CD1c-positive myeloid dendritic cell (primary cell): ENCODE data around the gene RCAN2.
A peak's percentile ranks its signal among the peaks of the same experiment; 100 is the strongest.

ENCODE experiments used
- DNase-seq: peaks from one replicate; pipeline ENCODE4 v3.0.0-alpha.2; 2016; ENCODE audit errors: extremely low spot score

RCAN2 gene

DNA sequence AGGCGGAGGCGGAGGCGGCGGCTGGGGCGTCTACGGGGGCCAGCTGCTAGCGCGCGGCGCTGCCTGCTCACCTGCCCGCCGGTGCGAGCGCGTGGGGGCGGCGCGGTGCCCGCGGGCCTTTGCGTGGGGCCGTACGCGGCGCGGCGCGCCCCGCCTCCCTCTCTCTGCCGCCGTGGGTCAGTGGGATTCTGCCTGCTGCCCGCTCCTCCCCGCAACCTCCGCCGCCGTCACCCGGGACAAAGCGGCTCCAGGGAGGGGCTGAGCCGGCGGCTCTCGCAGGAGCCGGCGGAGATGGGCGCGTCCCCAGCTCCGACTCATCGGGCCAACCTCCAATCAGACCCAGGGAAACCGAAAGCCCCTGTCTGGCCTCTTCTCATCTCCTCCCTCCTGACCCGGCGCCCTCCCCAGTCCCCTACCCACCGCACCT, at the start of gene RCAN2:
TSS of gene RCAN2 (minus strand) at position 249 of the 427 bp plus-strand sequence.
- DNase-seq = peak; percentile 23

DNA sequence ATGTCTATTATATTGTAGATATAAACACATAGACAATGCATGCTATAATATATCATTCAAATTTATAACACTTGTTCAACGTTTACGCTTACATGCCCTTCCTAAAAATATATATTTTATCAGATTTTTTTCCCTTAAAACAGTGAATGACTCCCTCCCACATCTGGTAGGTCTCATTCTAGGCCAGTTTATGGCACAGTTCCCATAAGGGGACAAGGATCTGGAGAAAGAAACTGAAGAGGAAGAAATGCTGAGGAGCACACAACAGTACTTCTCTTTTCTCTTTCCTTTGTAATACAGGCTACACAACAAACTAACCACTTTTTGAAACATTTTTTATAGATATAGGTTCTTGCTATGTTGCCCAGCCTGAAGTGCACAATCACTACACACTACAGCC, 48.6 kb upstream of the RCAN2 start:
- no peak for DNase-seq

GRCh38 chr6:46538800-46539480, 47.7 kb upstream of the RCAN2 start:
- DNase-seq = no peak

GRCh38 chr6:46530896-46531295, 39.6 kb upstream of the RCAN2 start:
- peak; percentile 11 for DNase-seq

DNA sequence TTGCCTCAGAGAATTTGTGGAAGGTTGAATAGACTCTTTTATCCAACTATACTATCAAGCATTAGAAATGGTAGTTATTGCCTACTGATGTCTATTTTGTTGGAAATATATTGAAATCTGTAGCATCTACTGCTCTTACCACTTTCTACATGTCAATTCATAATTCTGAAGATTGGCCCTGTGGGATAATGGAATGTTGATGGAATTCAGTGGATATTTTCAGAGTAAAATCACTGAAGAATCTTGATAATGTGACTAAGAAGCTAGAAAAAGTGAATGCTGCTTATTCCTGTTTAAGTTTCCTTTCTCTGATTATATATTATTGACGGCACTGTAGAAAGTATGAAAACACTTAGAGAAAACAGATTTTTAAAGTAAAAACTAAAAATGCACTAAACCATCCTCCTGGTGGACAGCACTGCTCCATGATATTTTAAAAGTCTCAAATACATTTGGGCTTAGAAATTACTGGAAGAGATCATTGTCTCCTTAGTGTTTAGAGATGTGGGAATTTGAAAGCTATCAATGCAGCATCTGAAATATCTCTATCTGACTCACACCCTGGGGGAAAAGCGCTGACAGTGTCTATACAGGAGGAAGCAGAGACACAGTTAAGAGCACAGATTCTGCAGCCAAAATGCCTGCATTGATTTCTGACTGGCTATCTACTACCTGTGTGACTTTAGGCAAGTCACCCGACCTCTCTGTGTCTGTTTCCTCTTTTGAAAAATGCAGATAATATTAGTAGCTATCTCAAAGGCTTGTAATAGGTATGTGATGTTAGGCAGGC, 37.9 kb upstream of the RCAN2 start:
- DNase-seq = no peak

GRCh38 chr6:46526607-46527006, 35.4 kb upstream of the RCAN2 start:
- DNase-seq = no peak

DNA sequence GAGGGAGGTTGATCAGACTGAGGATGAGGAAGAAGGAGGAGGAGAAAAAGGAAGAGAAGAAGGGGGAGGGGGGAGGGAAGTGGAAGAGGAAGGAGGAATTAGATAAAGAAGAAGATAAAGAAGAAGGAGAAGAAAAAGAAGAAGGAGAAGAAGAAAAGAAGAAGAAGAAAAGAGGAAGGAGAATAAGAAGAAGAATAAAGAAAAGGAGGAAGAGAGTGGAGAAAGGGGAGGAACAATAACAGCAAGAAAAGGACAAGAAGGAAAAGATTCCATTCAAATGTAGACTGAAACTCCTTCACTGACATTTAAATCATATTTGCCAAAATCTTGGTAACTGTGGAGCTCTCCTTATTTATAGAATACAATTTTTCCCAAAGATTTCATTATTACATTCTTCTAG, 34.3 kb upstream of the RCAN2 start:
- DNase-seq = no peak

DNA sequence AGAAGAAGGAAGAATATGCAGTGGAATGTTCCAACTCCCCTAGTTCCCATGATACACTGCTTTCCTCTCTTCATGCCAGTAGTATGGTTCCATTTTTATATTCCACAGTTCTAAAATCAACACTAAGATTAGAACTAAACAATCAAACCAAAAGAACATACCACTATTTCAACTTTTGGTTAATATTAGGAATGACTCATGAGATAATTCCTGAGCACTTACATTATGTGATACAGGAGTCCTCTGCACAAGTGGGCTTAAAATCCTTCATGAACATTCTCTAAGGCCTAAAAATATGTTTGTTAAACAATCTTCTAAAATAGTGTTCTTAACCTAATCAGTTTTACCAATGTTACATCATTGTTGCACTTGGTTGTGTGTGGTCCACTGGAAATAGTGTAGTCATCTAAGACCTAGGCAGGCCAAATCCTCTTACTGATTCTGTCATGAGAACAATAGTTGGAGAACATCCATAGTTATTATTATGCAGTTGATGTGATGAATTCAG, 30.3 kb upstream of the RCAN2 start:
- DNase-seq = no peak

DNA sequence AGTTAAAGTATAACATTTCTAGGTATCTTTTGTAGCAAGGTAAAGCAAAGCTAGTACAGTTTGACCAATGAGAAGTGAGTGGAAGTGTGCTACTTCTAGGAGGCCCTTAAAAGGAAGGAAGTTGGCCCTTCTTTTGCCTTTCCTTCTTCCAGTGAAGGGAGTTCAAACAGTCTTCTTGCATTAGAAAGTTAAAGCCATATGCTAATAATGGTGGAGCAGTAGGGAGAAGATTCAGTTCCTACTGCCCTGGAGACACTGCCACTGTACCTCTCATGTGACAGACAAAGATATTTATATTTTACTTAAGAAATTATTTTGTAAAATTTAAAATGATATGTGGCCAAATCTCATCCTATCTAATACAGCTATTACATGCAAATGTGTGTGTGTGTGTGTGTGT, 26.0 kb upstream of the RCAN2 start:
- no peak for DNase-seq

DNA sequence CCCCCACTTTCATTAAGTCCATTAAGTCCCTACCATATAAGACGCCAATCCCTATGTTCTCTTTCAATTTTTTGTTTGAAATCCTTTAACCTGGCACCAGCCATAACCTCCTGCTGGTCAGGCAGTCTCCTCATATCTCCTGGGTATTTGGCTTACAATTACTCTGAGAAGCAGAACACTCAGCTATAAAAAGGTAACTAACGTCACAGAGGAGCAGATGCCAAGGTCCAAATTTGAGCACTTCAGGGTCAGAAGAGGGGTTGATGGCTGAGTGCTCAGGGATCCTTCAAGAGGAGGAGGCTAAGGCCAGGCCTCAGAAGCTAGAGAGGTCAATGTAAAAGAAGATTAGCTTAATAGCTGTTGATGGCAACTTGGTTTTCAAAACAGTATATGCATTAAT, 22.3 kb upstream of the RCAN2 start:
- no peak for DNase-seq

DNA sequence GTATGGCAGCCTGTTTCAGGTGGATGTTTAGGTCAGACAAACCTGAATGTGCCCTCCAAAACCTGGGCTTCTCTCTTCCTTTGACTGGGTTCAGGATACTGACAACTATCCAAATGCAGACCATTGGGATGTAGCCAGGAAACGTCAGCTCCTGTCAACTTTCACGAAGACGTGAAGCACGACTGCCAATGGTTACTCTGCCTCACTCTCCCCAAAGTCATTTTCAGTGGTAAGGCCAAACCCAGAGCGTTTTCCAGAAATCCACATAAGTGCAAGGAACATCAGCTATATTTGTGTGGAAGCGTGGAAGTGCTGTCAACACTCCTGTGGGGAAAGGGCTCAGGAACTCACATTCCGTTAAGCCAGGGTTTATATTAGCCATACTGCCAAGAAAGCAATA, 20.1 kb upstream of the RCAN2 start:
- DNase-seq = no peak

GRCh38 chr6:46510651-46511050, 19.4 kb upstream of the RCAN2 start:
- no peak for DNase-seq

- no peak for DNase-seq
Measured at GRCh38 chr6:46509981-46510510, 18.8 kb upstream of the RCAN2 start.

DNA sequence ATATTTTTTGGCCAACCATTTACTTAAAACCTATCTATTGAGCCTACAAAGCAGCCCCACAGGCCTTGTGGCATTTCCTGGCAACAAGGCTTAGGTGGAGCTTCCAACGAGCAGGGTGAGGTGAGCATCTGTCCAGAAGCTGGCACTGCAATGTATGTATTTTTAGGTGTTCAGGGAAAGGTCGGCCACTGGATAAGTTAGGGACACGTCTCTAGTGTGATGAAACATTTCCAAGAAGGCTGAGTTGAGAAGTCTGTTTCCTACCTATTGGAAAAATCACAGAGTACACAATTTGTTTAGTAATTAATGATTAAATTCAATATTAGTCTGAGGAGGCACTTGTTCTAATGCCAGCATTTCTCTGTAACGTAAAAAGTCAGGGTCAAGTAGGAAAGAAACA, 17.8 kb upstream of the RCAN2 start:
- no peak for DNase-seq

DNA sequence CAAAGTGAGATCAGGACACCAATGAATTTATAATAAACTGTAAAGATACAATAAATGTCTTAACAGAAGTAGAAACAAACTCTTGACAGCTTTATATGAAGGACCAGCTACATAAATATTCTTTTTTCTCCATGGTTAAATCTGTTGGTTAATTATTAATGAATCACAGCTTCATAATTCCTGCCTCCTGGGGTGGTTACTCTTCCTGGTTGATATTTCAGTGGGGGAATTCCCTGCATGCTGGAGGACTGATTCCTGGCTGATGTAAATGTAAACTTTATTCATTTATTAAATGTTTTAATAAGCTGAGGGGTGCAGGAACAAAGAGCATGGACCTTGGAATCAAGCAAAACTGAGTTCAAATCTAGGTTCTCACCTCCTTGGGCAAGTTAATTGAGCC, 16.2 kb upstream of the RCAN2 start:
- no peak for DNase-seq

DNA sequence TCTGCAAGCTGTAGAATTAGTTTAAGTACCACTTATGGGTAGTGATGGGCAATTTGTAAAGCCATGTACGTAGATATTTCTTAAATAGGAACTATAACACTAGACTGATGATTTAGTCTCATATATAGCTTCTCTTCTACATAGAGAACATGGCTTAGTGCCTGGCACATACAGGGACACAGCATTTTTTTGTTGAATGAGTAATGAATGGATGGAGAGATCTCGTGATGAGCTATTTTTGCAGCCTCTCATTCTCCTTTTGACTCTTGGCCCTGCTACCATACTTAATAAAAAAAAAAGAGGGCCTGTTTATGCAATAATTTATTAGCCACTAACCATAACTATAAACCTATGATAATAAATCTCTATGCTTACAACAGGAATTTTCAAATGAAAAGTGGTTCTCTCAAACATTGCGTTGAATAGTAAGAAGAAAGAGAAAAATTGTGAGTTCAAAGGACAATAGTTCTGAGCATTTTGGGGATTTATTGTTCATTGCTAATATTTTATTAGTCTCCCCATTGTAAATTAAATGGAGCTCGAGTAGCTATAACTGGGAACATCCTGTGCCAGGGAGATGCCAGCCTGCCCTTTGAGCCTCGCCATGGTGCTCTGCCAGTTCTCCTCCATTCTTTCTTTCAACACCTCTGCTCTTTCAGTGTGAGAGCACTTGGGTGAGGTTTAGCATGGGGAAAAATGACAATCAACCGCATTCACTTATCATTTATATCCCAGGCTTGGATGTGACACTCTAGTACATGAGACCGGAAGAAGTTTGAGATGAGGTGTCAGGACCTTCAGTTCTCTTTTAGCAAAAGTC, 14.7 kb upstream of the RCAN2 start:
- no peak for DNase-seq

DNA sequence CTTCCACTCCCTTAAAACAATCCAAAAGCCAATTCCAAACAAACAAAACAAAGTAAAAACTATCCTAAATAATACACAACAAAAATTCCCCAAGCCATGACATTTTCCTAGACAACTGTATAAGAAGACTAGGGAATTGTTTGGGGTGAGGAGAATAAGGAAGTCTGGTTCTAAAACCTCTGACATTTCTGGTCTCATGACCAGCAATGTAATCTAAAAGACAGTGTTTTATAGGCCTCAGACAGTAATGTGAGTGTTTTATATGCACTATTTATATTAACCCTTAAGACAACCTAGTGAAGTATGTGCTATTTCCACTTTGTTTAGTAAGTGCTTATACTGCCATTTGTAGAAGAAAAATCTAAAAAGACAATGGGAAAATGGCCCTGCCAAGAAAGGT, 13.0 kb upstream of the RCAN2 start:
- DNase-seq = no peak

DNA sequence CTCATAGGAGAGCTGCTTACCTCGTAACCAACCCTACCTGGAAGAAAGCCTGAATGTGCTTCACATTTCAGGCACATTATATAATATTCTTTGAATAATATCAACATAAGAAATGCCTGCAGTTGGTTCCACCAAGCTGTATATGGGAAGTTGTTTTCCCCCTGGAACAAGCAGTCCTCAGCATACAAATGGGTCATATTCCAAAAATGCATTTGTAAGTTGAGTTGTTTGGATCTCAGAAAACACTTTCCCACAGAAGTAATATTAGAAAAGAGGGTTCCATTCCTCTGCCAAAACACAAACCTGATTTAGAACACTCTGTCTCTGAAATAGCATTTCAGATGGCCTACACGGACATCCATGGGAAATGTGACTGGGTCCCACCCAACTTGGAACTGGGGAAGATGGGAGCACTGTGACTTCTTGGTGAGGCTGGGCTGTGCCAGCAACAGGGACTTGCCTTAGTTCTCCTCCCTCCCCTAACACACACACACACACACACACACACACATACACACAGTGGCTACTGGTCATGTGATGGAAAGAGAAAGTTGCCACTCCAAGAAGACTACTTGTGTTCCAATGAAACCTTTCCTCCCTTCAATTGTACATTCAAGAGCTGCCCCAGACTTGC, 11.4 kb upstream of the RCAN2 start:
- DNase-seq = no peak

DNA sequence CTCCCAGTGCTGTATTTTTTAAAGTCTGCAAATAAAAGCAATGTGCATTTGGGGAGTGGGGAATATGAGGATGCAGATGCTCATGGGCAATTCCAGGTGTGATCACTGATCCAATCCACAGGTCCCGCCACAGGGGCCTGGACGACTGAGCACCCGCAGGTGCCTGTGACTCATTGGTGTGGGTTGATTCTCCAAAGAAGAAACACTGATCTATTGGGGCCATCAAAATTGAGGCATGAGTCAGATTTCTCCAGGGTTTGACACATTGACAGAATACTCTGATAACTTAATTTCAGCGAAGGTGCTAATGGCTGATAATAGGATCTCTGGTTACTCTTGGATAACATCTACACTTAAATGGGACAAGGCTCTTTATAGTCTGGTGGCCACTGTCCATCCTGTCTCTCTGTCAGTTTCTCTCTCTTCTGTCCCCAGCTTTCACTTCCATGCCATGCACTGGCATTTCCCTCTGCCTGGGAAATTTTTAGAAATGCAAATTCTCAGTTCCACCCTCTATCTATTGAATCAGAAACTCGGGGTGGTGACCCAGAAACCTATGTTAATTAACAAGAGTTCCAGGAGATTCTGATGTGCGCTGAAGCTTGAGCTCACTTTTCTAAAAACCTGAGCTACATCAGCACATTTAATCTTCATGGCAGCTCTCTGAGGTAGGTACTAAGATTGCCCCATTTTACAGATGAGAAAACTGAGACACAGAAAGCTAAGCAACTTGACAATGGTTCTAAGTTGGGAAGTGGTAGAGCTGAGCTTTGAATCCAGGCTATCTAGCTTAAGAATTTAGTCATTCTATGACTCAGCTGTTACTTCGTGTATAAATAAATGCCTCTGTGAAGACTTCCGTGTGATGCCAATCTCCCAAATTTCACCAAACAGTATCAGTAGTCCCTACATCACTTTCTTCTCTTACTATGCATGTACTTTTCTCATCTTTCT, 10.2 kb upstream of the RCAN2 start:
- no peak for DNase-seq

DNA sequence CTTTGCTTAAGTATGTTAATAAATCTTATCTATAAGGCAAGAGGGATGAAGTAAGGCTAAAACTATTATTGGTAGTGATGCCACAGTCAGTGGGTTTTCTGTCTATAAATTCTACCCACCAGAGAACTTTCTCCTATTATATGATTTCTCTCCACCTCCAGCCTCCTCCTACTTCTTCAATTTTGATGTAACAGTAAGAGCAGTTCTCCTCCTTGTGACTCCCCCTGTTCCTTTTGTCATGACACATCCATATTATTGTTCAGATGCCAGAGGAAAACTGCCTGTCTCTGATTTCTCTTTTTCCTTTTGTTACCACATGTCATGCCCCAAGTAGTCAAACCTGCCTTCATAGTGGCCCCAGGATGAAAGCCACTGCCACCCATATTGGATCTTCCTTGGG, 9.1 kb upstream of the RCAN2 start:
- DNase-seq = no peak
